ENCODE data around the gene SLAMF8. TPM values are rescaled to one million over a fixed set of nuclear protein-coding genes. Genes with fewer than 3 reads are reported as not detected.

SLAMF8 gene
- total RNA-seq, 1 experiment from 2014 or later, result not detected

GRCh38 chr1:159817276-159818041 is 9.2 kb upstream of the SLAMF8 start:
- intact Hi-C loops (cut with micrococcal nuclease; ENCODE audit: unreplicated experiment), result no loop called here
- ATAC-seq (peak; percentile 70; the same call in 1 of the 2 replicates), DNase-seq (ENCODE audit: low read depth, low spot score) (peak; percentile 78)
- Histone ChIP-seq H3K27ac (ENCODE audit: low read length) (no peak overlapping the region), H3K27me3 (ENCODE audit: control insufficient read depth, insufficient read depth, low read length) (peaks cover 2% of the 10 kb centered on the region), H3K4me1 (ENCODE audit: control insufficient read depth, insufficient read depth, low read length) (no peaks in the 10 kb centered on the region), H3K9me3 (ENCODE audit: control insufficient read depth, insufficient read depth, low read depth, low read length) (no peaks in the 10 kb centered on the region), H3K4me3 (ENCODE audit: low read depth in 2 of 2, low read length in 2 of 2) (no peak overlapping the region), H3K36me3 (ENCODE audit: control insufficient read depth, insufficient read depth, low read length) (no peaks in the 10 kb centered on the region)
- CTCF ChIA-PET, result no interaction called here
- no TSS peak for BruUV-seq (replicated peaks)
- in situ Hi-C loops (cut with HindIII; ENCODE audit: low pct_unique_long_range_greater_than_20kb, low sequenced_read_pairs), result no loop called here
- POLR2A ChIA-PET, result no interaction called here
- TF ChIP-seq TCF7L2 (IDR thresholded peaks at IDR 0.05; ENCODE audit: low read depth, low read length), result no peak
- TF ChIP-seq REST (IDR thresholded peaks at IDR 0.05; ENCODE audit: insufficient read depth in 1 of 2, low read depth in 2 of 2, low read length in 1 of 2), result no peak
- no peak for TF ChIP-seq SIN3A (IDR thresholded peaks at IDR 0.05; ENCODE audit: borderline replicate concordance, insufficient read depth, low read depth, low read length)
- no peak for TF ChIP-seq CTCF (IDR thresholded peaks at IDR 0.05)
- no peak for TF ChIP-seq POLR2AphosphoS5 (IDR thresholded peaks at IDR 0.05; ENCODE audit: low read depth, low read length)

- ChIA-PET POLR2A (no interaction called here), CTCF (no interaction called here)
- Histone ChIP-seq H3K4me1 (ENCODE audit: control insufficient read depth, insufficient read depth, low read length) (no peaks in the 10 kb centered on the region), H3K27me3 (ENCODE audit: control insufficient read depth, insufficient read depth, low read length) (peaks cover 3% of the 10 kb centered on the region; the same call in 1 of the 2 replicates), H3K4me3 (ENCODE audit: low read depth in 2 of 2, low read length in 2 of 2) (no peak overlapping the region), H3K9me3 (ENCODE audit: control insufficient read depth, insufficient read depth, low read depth, low read length) (no peaks in the 10 kb centered on the region), H3K36me3 (ENCODE audit: control insufficient read depth, insufficient read depth, low read length) (no peaks in the 10 kb centered on the region), H3K27ac (ENCODE audit: low read length) (no peak overlapping the region)
- no peak for TF ChIP-seq CTCF (IDR thresholded peaks at IDR 0.05)
- no peak for TF ChIP-seq TCF7L2 (IDR thresholded peaks at IDR 0.05; ENCODE audit: low read depth, low read length)
- TF ChIP-seq SIN3A (IDR thresholded peaks at IDR 0.05; ENCODE audit: borderline replicate concordance, insufficient read depth, low read depth, low read length), result no peak
- TF ChIP-seq POLR2AphosphoS5 (IDR thresholded peaks at IDR 0.05; ENCODE audit: low read depth, low read length), result no peak
- TF ChIP-seq REST (IDR thresholded peaks at IDR 0.05; ENCODE audit: insufficient read depth in 1 of 2, low read depth in 2 of 2, low read length in 1 of 2), result no peak
- in situ Hi-C loops (cut with HindIII; ENCODE audit: low pct_unique_long_range_greater_than_20kb, low sequenced_read_pairs), result no loop called here
- intact Hi-C loops (cut with micrococcal nuclease; ENCODE audit: unreplicated experiment), result no loop called here
- no TSS peak for BruUV-seq (replicated peaks)
- DNase-seq (ENCODE audit: low read depth, low spot score) (no peak), ATAC-seq (no peak)
Observed at GRCh38 chr1:159821171-159821867, 5.4 kb upstream of the SLAMF8 start.

All from Panc1 (cell line).